Stimulated activated CD8-positive, alpha-beta memory T cell treated with anti-CD3 and anti-CD28 coated beads, Interleukin-7, amount 100 ng/mL, for 1 hour (primary cell): ENCODE data around the gene ACTN2.

ENCODE experiments used
- DNase-seq, 2 donors: peaks; one replicate each; pipeline ENCODE4 v3.0.0-alpha.2; 2020; ENCODE audit warnings: low read depth in 2 of 2

Gene ACTN2

GRCh38 chr1:236773919-236774318, 87.6 kb downstream of the ACTN2 start:
- no peak for DNase-seq

- no peak for DNase-seq
Measured at GRCh38 chr1:236774926-236775325, 88.6 kb downstream of the ACTN2 start.

GRCh38 chr1:236779312-236779711, 93.0 kb downstream of the ACTN2 start:
- no peak for DNase-seq

- no peak for DNase-seq
Measured at GRCh38 chr1:236785477-236785876, 99.2 kb downstream of the ACTN2 start.

GRCh38 chr1:236786453-236786852, 100.2 kb downstream of the ACTN2 start:
- DNase-seq, result no peak

GRCh38 chr1:236794585-236795034, 108.3 kb downstream of the ACTN2 start:
- DNase-seq, result no peak

- DNase-seq, result peak; percentile 88 to 90
Measured at GRCh38 chr1:236795035-236795756, 108.9 kb downstream of the ACTN2 start, which contains the start of gene MTR. MTR (plus strand) TSS chr1:236795292; CDS start chr1:236795704, 412 bp downstream.

- DNase-seq, result peak; percentile 20 to 36
Measured at GRCh38 chr1:236795757-236796667, 109.7 kb downstream of the ACTN2 start.

- no peak for DNase-seq
Measured at GRCh38 chr1:236799001-236799400, 112.7 kb downstream of the ACTN2 start.

GRCh38 chr1:236800002-236800620, 113.8 kb downstream of the ACTN2 start:
- no peak for DNase-seq

- DNase-seq, result no peak
Measured at GRCh38 chr1:236800623-236801022, 114.3 kb downstream of the ACTN2 start.

GRCh38 chr1:236802264-236802663, 116.0 kb downstream of the ACTN2 start:
- no peak for DNase-seq

GRCh38 chr1:236806634-236807033, 120.3 kb downstream of the ACTN2 start:
- no peak for DNase-seq

GRCh38 chr1:236808005-236808404, 121.7 kb downstream of the ACTN2 start:
- no peak for DNase-seq

- no peak for DNase-seq
Measured at GRCh38 chr1:236808564-236809130, 122.3 kb downstream of the ACTN2 start.

- no peak for DNase-seq
Measured at GRCh38 chr1:236809148-236809547, 122.8 kb downstream of the ACTN2 start.

- DNase-seq, result no peak
Measured at GRCh38 chr1:236810018-236810417, 123.7 kb downstream of the ACTN2 start.

- no peak for DNase-seq
Measured at GRCh38 chr1:236812334-236813030, 126.2 kb downstream of the ACTN2 start.
